Ovary (tissue), 9 donors: ENCODE data around the gene ANKRD6. TPM values are rescaled to one million over a fixed set of nuclear protein-coding genes. Genes with fewer than 3 reads are reported as not detected.

Experiments used
- DNase-seq, 5 donors: peaks; one replicate each; pipeline ENCODE4 v3.0.0-alpha.2; 2019 to 2020
- H3K27ac ChIP-seq, 2 donors: fragments of 200-600 bp; one replicate each; pipeline versions ENCODE4 v1.5.1 to v1.8.0; 2019 to 2022
- H3K27me3 ChIP-seq: fragments of 200-600 bp; one replicate; pipeline ENCODE4 v1.8.0; 2022
- H3K36me3 ChIP-seq: fragments of 200-600 bp; sonication (generic); one replicate; pipeline ENCODE4 v1.5.1; 2019
- H3K4me1 ChIP-seq: one replicate; pipeline ENCODE4 v1.8.1; 2013; ENCODE audit warnings: mild to moderate bottlenecking, moderate library complexity; ENCODE audit not compliant: insufficient read depth
- H3K4me3 ChIP-seq: fragments of 200-600 bp; sonication (generic); one replicate; pipeline ENCODE4 v1.5.1; 2017
- H3K9me3 ChIP-seq, 2 donors: fragments of 200-600 bp in 1 of 2; sonication (generic) in 1 of 2; one replicate each; pipeline versions ENCODE4 v1.5.1 to v1.8.1; 2013 to 2019; ENCODE audit warnings: mild to moderate bottlenecking in 1 of 2, moderate library complexity in 1 of 2
- EP300 ChIP-seq: sonication (generic); formaldehyde crosslinking; IDR thresholded peaks from one replicate; pipeline ENCODE4 v1.6.1; 2017; ENCODE audit warnings: antibody characterized with exemption
- POLR2A ChIP-seq: fragments of 450-650 bp; IDR thresholded peaks from one replicate; pipeline ENCODE4 v1.6.1; 2017; ENCODE audit warnings: antibody characterized with exemption, mild to moderate bottlenecking, moderate library complexity
- WGBS, 3 donors: extraction: QIAGEN DNeasy Blood & Tissue Kit in 1 of 3; methylation state at CpG; one replicate each; pipeline versions ENCODE4 v1.1.5 to v1.1.7; 2013 to 2017; 5-methylcytosine and 5-hydroxymethylcytosine counted together
- intact Hi-C, 4 donors: fragments of 100-400 bp; cut with DNase I; formaldehyde crosslinking; loops; one replicate each; pipeline versions ENCODE4 v1.11.0 to v1.15.1; 2022 to 2023
- polyA plus RNA-seq, 2 donors: library from polyadenylated mRNA; stranded (reverse); fragments of 200-250 nt in 1 of 2; fragments of 350-450 nt in 1 of 2; fragmentation: Illumina TruSeq in 1 of 2; extraction: RNeasy Lipid Tissue Mini Kit (QIAGEN cat#74804) in 1 of 2; gene quantifications; one replicate each; pipeline ENCODE4 v1.2.3, GENCODE V29; 2013 to 2014
- total RNA-seq, 7 donors: library from RNA; depleted of rRNA in 2 of 7; stranded (reverse); fragments of >200 nt in 2 of 7; fragmentation: NEBNext Ultra II Directional in 3 of 7; extraction: Animal tissue kit (Norgen Biotek cat#: 25700) in 3 of 7; gene quantifications; one replicate each; pipeline versions ENCODE4 v1.1.0 to v1.2.4, GENCODE V29; 2016 to 2023
- TF ChIP-seq, protein P1 (sequence below), 3 donors: fragments of 450-650 bp in 2 of 3; fragments of 200-600 bp in 1 of 3; IDR thresholded peaks; one replicate each; pipeline versions ENCODE4 v1.5.1 to v1.8.0; 2016 to 2022; ENCODE audit warnings: antibody characterized with exemption in 3 of 3, mild to moderate bottlenecking in 1 of 3
- donor health status: DM: no; HTN: no; CAD: no; lungs with moderate emphysema.
- donor health status: DM: no; HTN: no; CAD: no.
- donor health status: Bipolar disorder and iron deficiency.
- donor health status: DM: yes; HTN: yes; CAD: no.
- donor health status: DM: no; HTN: no; CAD: no.
- donor health status: DM: yes; HTN: yes; CAD: no.

ANKRD6 gene
- total and polyA plus RNA-seq, 9 donors = 14.7 to 50.1 (median 25.6) TPM

DNA sequence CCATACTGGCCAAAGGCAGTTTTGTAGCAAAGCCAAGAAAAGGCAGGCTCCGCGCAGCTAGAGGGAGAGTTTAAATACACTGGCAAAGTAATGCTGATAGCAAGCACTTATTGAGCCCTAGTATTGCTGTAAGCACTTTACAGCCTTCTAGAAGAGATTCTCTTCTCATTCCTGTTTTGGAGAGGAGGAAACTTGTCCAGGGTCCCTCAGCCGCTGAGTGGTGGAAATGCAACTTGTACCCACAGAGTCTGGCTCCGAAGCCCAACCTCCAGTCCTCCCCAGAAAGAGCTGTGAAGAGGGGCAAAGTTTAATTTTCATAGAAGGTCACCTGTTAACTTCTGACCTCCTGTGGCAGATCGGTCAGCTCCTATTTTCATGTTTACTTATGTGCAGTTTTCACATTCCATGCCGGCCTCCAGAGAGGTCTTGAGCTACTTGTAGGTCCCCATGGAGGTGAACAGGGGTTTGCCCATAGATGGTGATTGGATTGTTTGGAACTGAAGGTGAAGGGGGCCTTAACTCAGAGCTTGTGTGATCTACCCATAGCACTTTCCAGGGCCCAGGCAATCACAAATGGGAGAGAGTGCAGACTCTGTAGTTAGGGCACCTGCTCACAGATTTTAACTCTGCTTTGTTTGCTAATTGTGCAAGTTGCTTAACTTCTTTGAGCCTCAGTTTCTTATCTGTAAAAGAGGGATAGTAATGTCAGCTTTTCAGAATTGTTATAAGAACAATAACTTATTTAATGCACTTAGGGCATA lies 134.9 kb downstream of the ANKRD6 start:
- no peak for DNase-seq
- intact Hi-C loops = no loop called here
- H3K36me3 ChIP-seq = no peaks in the 10 kb centered on the region
- H3K9me3 ChIP-seq = no peaks in the 10 kb centered on the region
- peaks cover 12% of the 10 kb centered on the region for H3K4me1 ChIP-seq
- TF ChIP-seq POLR2A (no peak), EP300 (no peak)
- TF ChIP-seq, protein P1, sequence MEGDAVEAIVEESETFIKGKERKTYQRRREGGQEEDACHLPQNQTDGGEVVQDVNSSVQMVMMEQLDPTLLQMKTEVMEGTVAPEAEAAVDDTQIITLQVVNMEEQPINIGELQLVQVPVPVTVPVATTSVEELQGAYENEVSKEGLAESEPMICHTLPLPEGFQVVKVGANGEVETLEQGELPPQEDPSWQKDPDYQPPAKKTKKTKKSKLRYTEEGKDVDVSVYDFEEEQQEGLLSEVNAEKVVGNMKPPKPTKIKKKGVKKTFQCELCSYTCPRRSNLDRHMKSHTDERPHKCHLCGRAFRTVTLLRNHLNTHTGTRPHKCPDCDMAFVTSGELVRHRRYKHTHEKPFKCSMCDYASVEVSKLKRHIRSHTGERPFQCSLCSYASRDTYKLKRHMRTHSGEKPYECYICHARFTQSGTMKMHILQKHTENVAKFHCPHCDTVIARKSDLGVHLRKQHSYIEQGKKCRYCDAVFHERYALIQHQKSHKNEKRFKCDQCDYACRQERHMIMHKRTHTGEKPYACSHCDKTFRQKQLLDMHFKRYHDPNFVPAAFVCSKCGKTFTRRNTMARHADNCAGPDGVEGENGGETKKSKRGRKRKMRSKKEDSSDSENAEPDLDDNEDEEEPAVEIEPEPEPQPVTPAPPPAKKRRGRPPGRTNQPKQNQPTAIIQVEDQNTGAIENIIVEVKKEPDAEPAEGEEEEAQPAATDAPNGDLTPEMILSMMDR (IDR thresholded peaks at IDR 0.05) = no peak
- WGBS, 3 donors = 79 to 91% (median 90%) methylated on average over 6 of the region's 6 CpGs
- no peaks in the 10 kb centered on the region for H3K27me3 ChIP-seq
- no peak overlapping the region for H3K27ac ChIP-seq
- no peak overlapping the region for H3K4me3 ChIP-seq

DNA sequence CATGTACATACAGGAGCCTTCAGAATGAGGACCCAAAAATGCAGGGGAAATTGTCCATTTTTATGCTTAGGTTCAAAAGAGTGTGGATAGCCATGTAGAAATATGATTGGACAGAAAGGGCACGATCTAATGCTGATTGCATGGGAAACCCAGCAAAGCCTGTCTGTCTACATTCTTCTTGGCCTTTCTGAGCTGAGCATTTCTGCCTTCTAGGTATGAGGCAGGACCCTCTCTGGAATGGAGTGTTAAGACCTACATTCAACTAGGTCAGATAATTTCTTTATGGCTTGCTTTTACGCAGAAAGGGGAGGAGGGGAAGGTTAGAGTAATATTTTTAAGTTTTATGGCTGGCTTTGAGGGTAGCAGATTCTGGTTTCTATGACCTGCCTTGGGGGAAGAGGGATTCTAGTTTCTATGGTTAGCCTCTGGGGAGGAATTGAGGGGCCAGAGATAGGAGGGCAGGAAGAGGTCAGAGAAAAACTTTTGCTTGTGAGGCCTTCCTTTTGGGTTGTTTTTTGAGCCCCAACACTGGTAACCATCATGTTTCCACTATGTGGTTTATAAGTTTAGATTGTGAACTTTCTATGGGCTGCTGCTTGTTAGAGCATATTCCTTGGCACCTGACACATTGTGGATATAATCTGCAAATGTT lies 142.1 kb downstream of the ANKRD6 start:
- Histone ChIP-seq H3K27ac (no peak overlapping the region), H3K27me3 (no peaks in the 10 kb centered on the region), H3K36me3 (no peaks in the 10 kb centered on the region), H3K4me3 (no peak overlapping the region), H3K9me3 (no peaks in the 10 kb centered on the region), H3K4me1 (no peaks in the 10 kb centered on the region)
- WGBS, 3 donors = 84 to 89% (median 89%) methylated on average over 2 of the region's 2 CpGs
- intact Hi-C loops = no loop called here
- no peak for DNase-seq
- TF ChIP-seq EP300 (no peak), POLR2A (no peak)
- TF ChIP-seq, protein P1 (IDR thresholded peaks at IDR 0.05) = no peak

GRCh38 chr6:89575562-89575960 lies 142.6 kb downstream of the ANKRD6 start:
- H3K27me3 ChIP-seq = no peaks in the 10 kb centered on the region
- no peak overlapping the region for H3K27ac ChIP-seq
- no peaks in the 10 kb centered on the region for H3K9me3 ChIP-seq
- H3K4me1 ChIP-seq = no peaks in the 10 kb centered on the region
- no peaks in the 10 kb centered on the region for H3K36me3 ChIP-seq
- intact Hi-C loops = no loop called here
- no peak for TF ChIP-seq EP300
- TF ChIP-seq, protein P1 (IDR thresholded peaks at IDR 0.05) = no peak
- TF ChIP-seq POLR2A = no peak
- WGBS, 3 donors = 81 to 89% (median 86%) methylated on average over 2 of the region's 2 CpGs
- DNase-seq = no peak
- no peak overlapping the region for H3K4me3 ChIP-seq

DNA sequence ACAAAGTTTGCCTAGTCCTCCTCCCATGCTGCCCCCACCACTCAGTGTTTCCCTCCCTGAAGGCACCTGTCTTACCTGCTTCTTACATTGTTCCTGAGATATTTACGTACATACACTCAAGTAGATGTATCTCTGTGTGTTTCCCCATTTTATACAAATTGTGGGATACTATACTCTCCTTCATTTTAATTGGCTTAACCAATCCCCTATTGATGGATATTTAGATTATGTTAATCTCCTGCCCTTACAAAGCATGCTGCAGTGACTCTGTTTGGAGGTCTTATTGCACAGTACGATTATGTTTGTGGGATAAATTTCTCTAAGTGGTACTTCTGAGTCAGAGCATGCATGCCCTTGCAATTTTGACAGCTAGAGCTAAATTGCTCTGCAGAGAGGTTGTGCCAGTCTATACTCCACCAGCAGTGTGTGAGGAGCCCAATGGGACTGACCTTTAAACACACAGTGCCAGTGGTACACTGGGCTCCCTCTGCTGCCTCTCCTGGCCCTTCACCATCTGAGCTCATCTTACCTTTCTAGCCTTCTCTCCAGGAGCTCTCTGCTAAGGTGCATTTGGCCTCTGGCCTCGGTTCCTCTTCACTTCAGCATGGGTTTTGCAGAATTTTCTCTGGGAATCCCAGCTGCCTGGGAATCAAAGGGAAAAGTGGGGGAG lies 148.2 kb downstream of the ANKRD6 start:
- H3K9me3 ChIP-seq = no peaks in the 10 kb centered on the region
- H3K27ac ChIP-seq = no peak overlapping the region
- no peak overlapping the region for H3K4me3 ChIP-seq
- no peak for DNase-seq
- no peaks in the 10 kb centered on the region for H3K36me3 ChIP-seq
- H3K4me1 ChIP-seq = no peaks in the 10 kb centered on the region
- TF ChIP-seq EP300 = no peak
- TF ChIP-seq POLR2A = no peak
- TF ChIP-seq, protein P1 (IDR thresholded peaks at IDR 0.05) = no peak
- H3K27me3 ChIP-seq = no peaks in the 10 kb centered on the region
- intact Hi-C loops = no loop called here
- 88% methylated on average over 3 of the region's 3 CpGs for WGBS, 3 donors
